GM18505 (cell line): ENCODE data around the gene TMC1.
"Not testable (repeated sequence)": the region's sequence is repeated elsewhere in the genome, so short reads cannot be mapped to it uniquely, and the experiment has no call there.

ENCODE experiments used
- ATAC-seq: cut with Tn5 transposase; IDR thresholded peaks from one replicate; pipeline ENCODE4 v1.9.1; 2021; ENCODE audit not compliant: unreplicated experiment
- POLR2A ChIP-seq: IDR thresholded peaks from 4 replicates; pipeline ENCODE4 v1.6.1; 2011; ENCODE audit warnings: borderline replicate concordance; ENCODE audit not compliant: insufficient read depth, insufficient read length; ENCODE audit errors: extremely low read depth

Gene TMC1

GRCh38 chr9:72812559-72813111 is 291.2 kb downstream of the TMC1 start:
- ATAC-seq: no peak
- no peak for TF ChIP-seq POLR2A

- ATAC-seq: no peak
- TF ChIP-seq POLR2A: no peak
Measured at GRCh38 chr9:72813544-72813943, 292.1 kb downstream of the TMC1 start.

- TF ChIP-seq POLR2A: no peak
- ATAC-seq: no peak
Measured at GRCh38 chr9:72814083-72814597, 292.7 kb downstream of the TMC1 start.

- no peak for TF ChIP-seq POLR2A
- ATAC-seq: no peak
Measured at GRCh38 chr9:72816666-72817065, 295.3 kb downstream of the TMC1 start.

- no peak for ATAC-seq
- no peak for TF ChIP-seq POLR2A
Measured at GRCh38 chr9:72817413-72817812, 296.0 kb downstream of the TMC1 start.

- ATAC-seq: no peak
- TF ChIP-seq POLR2A: no peak
Measured at GRCh38 chr9:72818385-72818784, 297.0 kb downstream of the TMC1 start.

- no peak for TF ChIP-seq POLR2A
- no peak for ATAC-seq
Measured at GRCh38 chr9:72823971-72824370, 302.6 kb downstream of the TMC1 start.

GRCh38 chr9:72826996-72827949 is 305.9 kb downstream of the TMC1 start:
- TF ChIP-seq POLR2A: no peak
- no peak for ATAC-seq

- no peak for TF ChIP-seq POLR2A
- no peak for ATAC-seq
Measured at GRCh38 chr9:72827950-72828731, 306.7 kb downstream of the TMC1 start.

- no peak for ATAC-seq
- no peak for TF ChIP-seq POLR2A
Measured at GRCh38 chr9:72834994-72835393, 313.6 kb downstream of the TMC1 start.

- ATAC-seq: no peak
- no peak for TF ChIP-seq POLR2A
Measured at GRCh38 chr9:72836790-72837189, 315.4 kb downstream of the TMC1 start.

GRCh38 chr9:72839085-72839484 is 317.7 kb downstream of the TMC1 start:
- TF ChIP-seq POLR2A: no peak
- ATAC-seq: no peak

- ATAC-seq: no peak
- TF ChIP-seq POLR2A: no peak
Measured at GRCh38 chr9:72843520-72844439, 322.4 kb downstream of the TMC1 start.

- no peak for ATAC-seq
- no peak for TF ChIP-seq POLR2A
Measured at GRCh38 chr9:72844440-72844768, 323.0 kb downstream of the TMC1 start.

- ATAC-seq: not testable (repeated sequence)
Measured at GRCh38 chr9:72845052-72845451, 323.6 kb downstream of the TMC1 start.

GRCh38 chr9:72850209-72850608 is 328.8 kb downstream of the TMC1 start:
- ATAC-seq: not testable (repeated sequence)
